ENCODE measurements around the gene ANK3.

GRCh38 chr10:60397792-60398191 is 8.1 kb upstream of the ANK3 start:
- TF ChIP-seq CTCF (IDR thresholded peaks at IDR 0.05) (no peak), POLR2A (IDR thresholded peaks at IDR 0.05) (no peak), EP300 (IDR thresholded peaks at IDR 0.05) (no peak)

Measured in tibial nerve (tissue), 4 donors.